HK-2 (cell line): ENCODE measurements around the gene FCF1.

Experiments used
- DNase-seq: peaks from one replicate; pipeline ENCODE4 v3.0.0-alpha.2; 2018; ENCODE audit not compliant: unreplicated experiment

The FCF1 gene

GRCh38 chr14:74712499-74713394 lies at the start of gene FCF1, which contains the start of gene AREL1:
Gene FCF1 (plus strand): TSS chr14:74713144. CDS start chr14:74713198, 54 bp downstream.
Gene AREL1 (minus strand): TSS chr14:74713080. CDS start chr14:74685615, 27,465 bp downstream.
- DNase-seq: peak; percentile 64

GRCh38 chr14:74663884-74664283 lies 49.1 kb upstream of the FCF1 start:
- DNase-seq: no peak

GRCh38 chr14:74664717-74665116 lies 48.2 kb upstream of the FCF1 start:
- no peak for DNase-seq

- DNase-seq: no peak
Measured at GRCh38 chr14:74667758-74668157, 45.2 kb upstream of the FCF1 start.

GRCh38 chr14:74669256-74669655 lies 43.7 kb upstream of the FCF1 start:
- no peak for DNase-seq

GRCh38 chr14:74669846-74670245 lies 43.1 kb upstream of the FCF1 start:
- DNase-seq: no peak

GRCh38 chr14:74670726-74671411 lies 42.1 kb upstream of the FCF1 start:
- DNase-seq: no peak

- DNase-seq: no peak
Measured at GRCh38 chr14:74671789-74672188, 41.2 kb upstream of the FCF1 start.

GRCh38 chr14:74673768-74674167 lies 39.2 kb upstream of the FCF1 start:
- no peak for DNase-seq

- DNase-seq: no peak
Measured at GRCh38 chr14:74675219-74675618, 37.7 kb upstream of the FCF1 start.

- no peak for DNase-seq
Measured at GRCh38 chr14:74682169-74682952, 30.6 kb upstream of the FCF1 start.

GRCh38 chr14:74683406-74683805 lies 29.5 kb upstream of the FCF1 start:
- DNase-seq: no peak

- no peak for DNase-seq
Measured at GRCh38 chr14:74684434-74684833, 28.5 kb upstream of the FCF1 start.

GRCh38 chr14:74685056-74685455 lies 27.9 kb upstream of the FCF1 start:
- no peak for DNase-seq

GRCh38 chr14:74685921-74686678 lies 26.8 kb upstream of the FCF1 start:
- no peak for DNase-seq

GRCh38 chr14:74691456-74691855 lies 21.5 kb upstream of the FCF1 start:
- no peak for DNase-seq

GRCh38 chr14:74693191-74693590 lies 19.8 kb upstream of the FCF1 start:
- no peak for DNase-seq

GRCh38 chr14:74695406-74695805 lies 17.5 kb upstream of the FCF1 start:
- DNase-seq: no peak

- no peak for DNase-seq
Measured at GRCh38 chr14:74697011-74697410, 15.9 kb upstream of the FCF1 start.

- DNase-seq: no peak
Measured at GRCh38 chr14:74697543-74697942, 15.4 kb upstream of the FCF1 start.

- no peak for DNase-seq
Measured at GRCh38 chr14:74697976-74698375, 15.0 kb upstream of the FCF1 start.
